Fibroblast of pulmonary artery (primary cell): ENCODE results near the gene TERF2IP.

Source experiments
- DNase-seq: peaks from one replicate; pipeline ENCODE4 v3.0.0-alpha.2; 2010; ENCODE audit warnings: low read depth
- H3K4me3 ChIP-seq: replicated peaks from 2 replicates; pipeline ENCODE4 v1.5.1; 2011; ENCODE audit warnings: low read depth, mild to moderate bottlenecking, control low read depth, low read length, moderate library complexity
- CTCF ChIP-seq: IDR thresholded peaks from 2 replicates; pipeline ENCODE4 v1.5.1; 2011; ENCODE audit warnings: mild to moderate bottlenecking, control low read depth, low read length, inconsistent platforms; ENCODE audit errors: missing control alignments

TERF2IP gene

GRCh38 chr16:75624921-75625334, 22.6 kb upstream of the TERF2IP start:
- no peak overlapping the region for H3K4me3 ChIP-seq
- TF ChIP-seq CTCF, result no peak
- peak; percentile 58 for DNase-seq

GRCh38 chr16:75626806-75627205, 20.8 kb upstream of the TERF2IP start:
- DNase-seq, result no peak
- no peak for TF ChIP-seq CTCF

GRCh38 chr16:75627851-75628250, 19.7 kb upstream of the TERF2IP start:
- no peak overlapping the region for H3K4me3 ChIP-seq
- TF ChIP-seq CTCF, result no peak
- peak; percentile 78 for DNase-seq

More at GRCh38 chr16:75626806-75627205, 20.8 kb upstream of the TERF2IP start:
- no peak overlapping the region for H3K4me3 ChIP-seq

GRCh38 chr16:75628351-75628750, 19.2 kb upstream of the TERF2IP start:
- no peak for TF ChIP-seq CTCF
- DNase-seq, result no peak
- H3K4me3 ChIP-seq, result no peak overlapping the region

DNA sequence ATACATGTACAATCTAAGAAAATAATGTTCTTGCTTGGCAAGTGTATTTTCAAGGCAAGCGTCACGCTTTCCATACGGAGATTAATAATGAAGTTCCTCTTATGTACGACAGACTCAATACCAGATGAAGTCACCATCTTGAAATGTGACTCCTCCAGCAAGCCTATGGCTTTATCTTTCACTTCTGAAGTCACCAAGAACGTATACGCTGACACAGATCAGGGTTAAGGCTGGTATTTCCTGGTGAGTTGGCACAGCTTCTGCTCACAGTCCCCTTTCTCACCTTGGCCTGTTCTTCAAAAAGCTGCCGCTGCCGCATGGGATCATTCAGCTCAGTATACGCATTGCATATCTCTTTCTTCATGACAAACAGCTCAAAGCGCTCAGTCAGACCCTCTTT, 18.4 kb upstream of the TERF2IP start:
- no peak for TF ChIP-seq CTCF

DNA sequence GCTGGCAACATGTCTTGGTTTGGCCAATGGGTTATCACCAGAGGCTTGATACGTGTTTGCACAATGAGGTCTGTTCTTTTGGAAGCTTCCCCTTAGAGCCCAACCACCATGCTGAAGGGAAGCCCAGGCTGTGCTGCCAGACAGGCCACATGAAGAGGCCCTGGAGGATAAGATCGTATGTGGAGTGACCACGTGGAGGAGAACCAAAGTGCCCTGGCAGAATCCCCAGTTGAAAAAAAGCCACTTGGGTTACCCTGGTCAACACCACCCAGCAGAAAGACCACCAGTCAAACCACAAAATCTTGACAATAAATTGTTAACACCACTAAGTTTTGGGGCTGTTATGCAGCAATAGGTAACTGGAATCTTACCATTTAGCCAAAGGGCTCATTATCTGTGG, 17.5 kb upstream of the TERF2IP start:
- H3K4me3 ChIP-seq, result no peak overlapping the region
- no peak for DNase-seq
- TF ChIP-seq CTCF, result no peak

More for the DNA sequence above, 18.4 kb upstream of the TERF2IP start:
- DNase-seq, result no peak
- no peak overlapping the region for H3K4me3 ChIP-seq

DNA sequence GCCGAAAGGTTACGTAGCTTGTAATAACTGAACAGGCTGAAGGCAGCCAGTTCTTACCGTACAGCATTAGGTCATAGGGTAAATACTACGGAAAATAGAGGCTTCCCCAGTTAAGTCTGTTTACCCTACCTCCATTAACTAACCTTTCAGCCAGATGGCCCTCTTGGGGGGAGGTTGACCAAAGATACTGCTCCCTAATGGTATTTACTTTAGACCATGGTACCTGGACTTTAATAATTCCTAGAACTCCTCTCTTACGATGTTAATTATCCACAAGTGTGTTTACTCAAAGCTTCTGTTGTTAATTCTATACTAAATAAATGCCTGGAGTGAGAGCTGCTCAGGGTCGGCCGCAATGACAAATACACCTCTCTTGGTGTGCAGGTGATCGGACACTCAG, 14.7 kb upstream of the TERF2IP start:
- no peak for TF ChIP-seq CTCF
- no peak overlapping the region for H3K4me3 ChIP-seq
- DNase-seq, result no peak
